Activated T-helper 9 cell treated with anti-CD3 and anti-CD28 coated beads, Interleukin-2, amount 50 U/mL, for 16 hours (primary cell): ENCODE results near the gene CIB4.

Experiments used
- DNase-seq: peaks from one replicate; pipeline ENCODE4 v3.0.0-alpha.2; 2020; ENCODE audit warnings: low read depth

CIB4 gene

GRCh38 chr2:26550276-26551015 is 90.7 kb downstream of the CIB4 start:
- DNase-seq = no peak

GRCh38 chr2:26542676-26543505 is 98.3 kb downstream of the CIB4 start:
- no peak for DNase-seq

GRCh38 chr2:26542194-26542455 is 99.0 kb downstream of the CIB4 start:
- no peak for DNase-seq

- no peak for DNase-seq
These were observed 99.6 kb downstream of the CIB4 start for GRCh38 chr2:26541401-26542193.

GRCh38 chr2:26540961-26541360 is 100.2 kb downstream of the CIB4 start:
- no peak for DNase-seq

- DNase-seq = no peak
These were observed 100.9 kb downstream of the CIB4 start for GRCh38 chr2:26540306-26540705.

GRCh38 chr2:26537826-26538475 is 103.2 kb downstream of the CIB4 start:
- no peak for DNase-seq

GRCh38 chr2:26537069-26537825 is 103.9 kb downstream of the CIB4 start:
- DNase-seq = no peak

- no peak for DNase-seq
These were observed 104.6 kb downstream of the CIB4 start for GRCh38 chr2:26536371-26537068.

- DNase-seq = no peak
These were observed 105.4 kb downstream of the CIB4 start for GRCh38 chr2:26535663-26536275.

GRCh38 chr2:26534865-26535662 is 106.1 kb downstream of the CIB4 start:
- DNase-seq = no peak

GRCh38 chr2:26534098-26534864 is 106.9 kb downstream of the CIB4 start:
- DNase-seq = no peak

- DNase-seq = no peak
These were observed 107.5 kb downstream of the CIB4 start for GRCh38 chr2:26533661-26534060.

- DNase-seq = no peak
These were observed 108.6 kb downstream of the CIB4 start for GRCh38 chr2:26532301-26533250.
